Stimulated activated CD4-positive, alpha-beta T cell treated with anti-CD3 and anti-CD28 coated beads, TNF-alpha, amount 100 ng/mL, for 48 hours (primary cell): ENCODE results near the gene PCNX1.
"Not testable (repeated sequence)": the region's sequence is repeated elsewhere in the genome, so short reads cannot be mapped to it uniquely, and the experiment has no call there.

ENCODE experiments used
- DNase-seq, 3 donors: peaks; one replicate each; pipeline ENCODE4 v3.0.0-alpha.2; 2020; ENCODE audit warnings: low read depth in 3 of 3

Gene PCNX1

GRCh38 chr14:71013551-71014192, 106.4 kb downstream of the PCNX1 start:
- no peak for DNase-seq

GRCh38 chr14:71019917-71020316, 112.7 kb downstream of the PCNX1 start:
- not testable (repeated sequence) for DNase-seq

GRCh38 chr14:71021347-71022011, 114.2 kb downstream of the PCNX1 start:
- DNase-seq, result no peak

GRCh38 chr14:71022012-71022869, 115.0 kb downstream of the PCNX1 start:
- DNase-seq, result no peak

GRCh38 chr14:71022939-71023338, 115.7 kb downstream of the PCNX1 start:
- DNase-seq, result no peak

- DNase-seq, result no peak
Observed at GRCh38 chr14:71029236-71029781, 122.0 kb downstream of the PCNX1 start.

GRCh38 chr14:71031000-71031399, 123.7 kb downstream of the PCNX1 start:
- DNase-seq, result no peak

GRCh38 chr14:71036433-71036832, 129.2 kb downstream of the PCNX1 start:
- no peak for DNase-seq

GRCh38 chr14:71048393-71048792, 141.1 kb downstream of the PCNX1 start:
- no peak for DNase-seq

- DNase-seq, result no peak
Observed at GRCh38 chr14:71049435-71050133, 142.3 kb downstream of the PCNX1 start.

- DNase-seq, result no peak
Observed at GRCh38 chr14:71050227-71050823, 143.1 kb downstream of the PCNX1 start.

GRCh38 chr14:71054706-71055105, 147.4 kb downstream of the PCNX1 start:
- no peak for DNase-seq

GRCh38 chr14:71056168-71056567, 148.9 kb downstream of the PCNX1 start:
- DNase-seq, result no peak

- DNase-seq, result no peak
Observed at GRCh38 chr14:71060274-71060673, 153.0 kb downstream of the PCNX1 start.

GRCh38 chr14:71060825-71061455, 153.7 kb downstream of the PCNX1 start:
- DNase-seq, result no peak

- DNase-seq, result no peak
Observed at GRCh38 chr14:71061458-71061857, 154.2 kb downstream of the PCNX1 start.

GRCh38 chr14:71062581-71063303, 155.5 kb downstream of the PCNX1 start:
- no peak for DNase-seq

- DNase-seq, result no peak
Observed at GRCh38 chr14:71063351-71063750, 156.1 kb downstream of the PCNX1 start.

- DNase-seq, result not testable (repeated sequence)
Observed at GRCh38 chr14:71064747-71065146, 157.5 kb downstream of the PCNX1 start.

GRCh38 chr14:71070169-71070568, 162.9 kb downstream of the PCNX1 start:
- DNase-seq, result no peak
